GM21423 (cell line): ENCODE measurements around the gene ARL14EP.

Experiments
- ATAC-seq: cut with Tn5 transposase; IDR thresholded peaks from one replicate; pipeline ENCODE4 v1.9.1; 2021; ENCODE audit warnings: mild to moderate bottlenecking, moderate library complexity; ENCODE audit not compliant: unreplicated experiment

Gene ARL14EP

GRCh38 chr11:30322826-30323710 lies at the start of gene ARL14EP:
TSS of gene ARL14EP (plus strand) at chr11:30323104. CDS start at chr11:30330949, 7,845 bp downstream.
- peak; percentile 98 for ATAC-seq

GRCh38 chr11:30277176-30277575 lies 45.7 kb upstream of the ARL14EP start:
- no peak for ATAC-seq

- ATAC-seq, result no peak
These were observed 43.1 kb upstream of the ARL14EP start for GRCh38 chr11:30279796-30280195.

DNA sequence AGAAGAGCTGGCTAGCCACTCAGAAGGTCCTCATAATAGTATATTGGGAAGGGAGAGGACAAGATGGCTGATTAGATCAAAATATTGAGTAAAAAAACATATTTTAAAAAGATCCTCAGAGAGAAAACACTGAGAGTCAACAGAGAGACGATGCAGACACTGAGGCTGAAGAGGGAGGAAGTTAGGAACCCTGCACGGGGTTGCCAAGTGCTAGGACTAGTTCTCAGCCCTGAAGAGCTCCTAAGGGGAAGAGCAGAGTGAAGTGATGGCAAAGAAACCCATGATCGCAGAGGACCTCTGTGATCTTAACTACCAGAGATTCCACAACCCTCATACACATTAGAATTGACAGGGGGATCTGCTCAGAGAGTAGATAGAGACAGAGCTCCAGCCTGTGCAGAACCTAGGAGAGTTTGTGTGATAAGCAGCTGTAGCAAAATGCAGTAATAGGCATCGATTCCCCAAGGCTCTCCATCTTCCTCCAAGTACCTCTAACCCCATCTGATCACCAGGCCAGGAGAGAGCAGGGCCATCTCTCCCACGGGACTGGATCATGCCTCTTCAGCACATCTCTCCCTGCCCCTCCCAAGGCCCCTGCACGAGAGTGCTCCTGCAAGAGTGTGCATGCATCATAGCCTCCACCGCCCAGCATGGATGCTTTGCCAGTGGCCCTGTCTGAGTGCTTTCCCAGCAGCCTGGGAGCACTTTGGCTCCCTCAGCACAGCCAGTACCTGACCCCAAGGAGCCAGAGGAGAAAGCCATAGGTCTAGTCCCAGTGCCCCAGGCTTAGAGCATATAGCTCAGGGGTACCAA lies 41.2 kb upstream of the ARL14EP start:
- ATAC-seq, result peak; percentile 4

- peak; percentile 96 for ATAC-seq
These were observed 40.6 kb upstream of the ARL14EP start for GRCh38 chr11:30282289-30282631.

DNA sequence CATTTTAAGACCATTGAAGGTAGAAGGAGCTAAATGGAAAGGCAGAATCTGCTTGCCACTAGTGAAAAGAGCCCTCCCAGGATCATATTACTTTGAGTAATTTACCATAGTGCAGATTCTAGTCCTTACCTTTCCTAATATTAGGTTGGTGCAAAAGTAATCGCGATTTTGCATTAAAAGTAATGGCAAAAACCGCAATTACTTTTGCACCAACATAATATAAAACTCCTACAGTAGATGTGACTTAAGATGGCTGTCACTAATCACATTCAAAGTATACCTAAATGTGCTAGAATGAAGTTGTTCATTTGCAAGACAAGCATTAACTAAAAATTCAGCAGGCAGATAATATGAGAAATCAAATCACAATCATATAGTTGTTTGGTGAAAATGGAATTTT lies 38.1 kb upstream of the ARL14EP start:
- no peak for ATAC-seq

DNA sequence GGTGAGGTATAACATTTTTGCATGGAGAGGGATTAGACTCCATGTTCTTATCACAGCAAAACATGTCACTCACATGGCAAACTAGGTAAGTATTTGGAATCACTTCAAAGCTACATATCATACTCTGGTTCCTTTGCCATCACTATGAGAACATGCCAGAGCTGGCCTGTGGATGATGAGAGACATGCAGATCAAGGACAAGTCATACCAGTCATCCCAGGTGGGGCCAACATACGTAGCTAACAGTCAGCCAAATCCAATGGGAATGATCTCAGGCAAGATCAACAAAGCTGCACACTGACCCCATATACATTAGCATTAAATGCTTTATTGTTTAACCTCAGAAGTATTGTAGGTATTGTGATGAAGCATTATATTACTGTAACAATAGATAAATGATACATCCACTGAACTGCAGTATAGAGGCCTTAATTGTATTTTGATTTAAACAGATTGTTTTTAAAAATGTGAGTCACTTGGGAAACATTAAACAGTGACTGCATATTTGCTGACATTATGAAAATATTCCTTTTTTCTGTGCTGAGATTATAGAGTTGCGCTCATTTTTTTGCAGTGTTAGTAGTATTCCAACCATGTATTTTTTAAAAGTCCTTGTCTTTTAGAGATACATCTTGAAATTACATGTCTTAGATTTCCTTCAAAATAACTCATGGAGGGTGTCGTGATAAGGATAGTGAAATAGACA lies 37.3 kb upstream of the ARL14EP start:
- ATAC-seq, result no peak

DNA sequence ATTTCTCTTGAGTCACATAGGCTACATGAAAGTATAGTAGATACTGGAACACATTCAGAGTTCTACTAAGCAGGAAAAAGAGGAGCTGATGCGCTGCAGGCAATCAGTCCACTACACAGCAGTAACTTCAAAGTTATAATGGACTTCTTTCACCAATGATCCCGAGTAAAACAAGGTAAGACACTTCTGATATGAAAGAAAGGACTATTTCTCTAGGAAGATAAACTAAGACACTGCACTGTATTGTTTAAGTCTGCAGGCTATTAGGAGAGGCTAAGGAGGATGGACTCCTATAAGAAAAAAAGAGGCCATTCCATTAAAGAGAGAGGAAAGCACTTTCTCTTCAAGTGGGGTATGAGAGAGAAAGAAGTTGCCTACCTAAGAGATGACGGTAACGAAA lies 31.6 kb upstream of the ARL14EP start:
- ATAC-seq, result no peak

DNA sequence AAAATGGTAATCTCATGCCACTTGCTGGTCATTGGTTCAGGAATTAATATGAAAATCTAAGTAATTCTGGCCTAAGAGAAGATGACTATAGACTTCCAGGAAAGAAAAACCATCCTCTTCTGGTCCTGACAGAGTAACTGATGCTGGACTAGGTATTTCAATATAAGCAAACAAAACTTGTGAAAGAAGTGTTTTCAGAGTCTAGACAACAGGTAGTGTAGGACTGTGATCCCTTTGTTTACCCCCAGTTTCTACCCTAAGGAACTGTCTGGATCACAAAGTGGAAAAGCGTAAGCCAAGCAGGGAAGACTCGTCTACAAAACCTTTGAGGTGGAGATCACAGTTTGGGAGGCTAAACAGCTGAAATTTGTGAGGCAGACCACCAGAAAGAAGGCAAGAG lies 30.4 kb upstream of the ARL14EP start:
- ATAC-seq, result no peak

DNA sequence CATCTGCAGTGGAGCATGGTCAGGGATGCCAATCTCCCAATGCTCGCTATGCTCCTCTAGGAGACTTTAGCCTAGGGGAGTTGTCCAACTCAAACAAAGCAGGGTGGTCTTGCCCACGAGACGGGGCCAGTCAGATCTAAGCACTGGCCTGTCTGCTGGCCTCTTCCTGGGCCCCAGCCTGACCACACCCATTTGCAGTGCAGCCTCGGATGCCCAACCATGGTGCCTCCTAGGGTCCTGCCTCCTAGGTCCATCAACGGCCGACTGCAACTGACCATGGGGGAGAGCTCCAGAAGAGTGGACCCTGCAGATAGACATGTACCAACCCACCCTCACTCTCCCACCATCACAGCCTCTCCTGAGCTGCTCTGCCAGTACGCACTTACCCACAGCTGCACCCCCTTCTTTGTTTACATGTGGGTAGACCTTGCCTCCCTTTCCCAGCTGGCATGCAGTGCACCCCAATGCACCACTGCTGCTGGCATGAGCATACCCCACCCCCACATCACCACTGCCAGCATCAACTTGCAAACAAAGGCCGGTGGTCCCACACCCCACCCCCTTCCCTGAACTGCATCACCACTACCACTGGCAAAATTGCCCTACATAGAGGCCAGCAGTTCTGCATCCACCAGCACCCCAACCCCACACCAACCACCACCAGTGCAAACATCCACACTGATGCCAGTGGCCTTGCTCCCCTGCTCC lies 27.6 kb upstream of the ARL14EP start:
- no peak for ATAC-seq

DNA sequence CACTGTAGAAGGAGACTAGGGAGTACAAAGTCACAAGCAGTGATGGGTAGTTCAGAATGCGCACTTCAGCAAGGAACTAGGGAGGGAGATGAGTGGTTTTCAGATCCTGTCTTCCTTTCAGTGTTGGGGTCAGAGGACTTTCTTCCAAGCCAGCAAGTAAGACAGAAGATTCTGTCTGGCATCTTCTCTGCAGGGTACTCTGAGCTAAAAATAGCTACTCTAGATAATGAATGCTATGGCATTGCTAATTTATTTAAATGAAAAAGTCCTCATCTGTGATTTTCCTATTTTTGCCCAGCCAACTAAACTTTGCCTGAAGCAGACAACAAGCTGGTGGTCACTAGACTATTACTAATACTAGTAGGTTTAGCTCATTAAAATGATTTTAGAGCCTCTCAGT lies 18.3 kb upstream of the ARL14EP start:
- ATAC-seq, result no peak

DNA sequence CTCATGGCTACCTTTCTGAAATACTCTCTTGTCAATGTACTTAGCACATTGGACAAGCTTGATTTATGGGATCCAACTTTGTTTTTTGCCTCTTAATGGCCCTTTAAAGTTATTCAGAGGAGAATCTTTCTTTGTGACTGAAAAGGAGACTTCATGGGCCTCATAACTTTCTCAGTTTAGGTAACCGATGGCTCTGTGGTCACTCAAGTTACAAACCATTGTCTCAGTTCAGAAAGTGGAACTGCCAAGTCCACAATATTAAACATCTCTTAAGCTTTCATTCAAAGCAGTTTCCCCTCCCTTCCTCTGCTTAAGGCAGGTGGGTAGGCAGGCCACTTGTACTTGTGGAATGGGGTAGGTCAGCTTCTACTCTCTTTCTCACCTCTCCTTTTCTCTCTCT lies 12.3 kb upstream of the ARL14EP start:
- ATAC-seq, result peak; percentile 94

DNA sequence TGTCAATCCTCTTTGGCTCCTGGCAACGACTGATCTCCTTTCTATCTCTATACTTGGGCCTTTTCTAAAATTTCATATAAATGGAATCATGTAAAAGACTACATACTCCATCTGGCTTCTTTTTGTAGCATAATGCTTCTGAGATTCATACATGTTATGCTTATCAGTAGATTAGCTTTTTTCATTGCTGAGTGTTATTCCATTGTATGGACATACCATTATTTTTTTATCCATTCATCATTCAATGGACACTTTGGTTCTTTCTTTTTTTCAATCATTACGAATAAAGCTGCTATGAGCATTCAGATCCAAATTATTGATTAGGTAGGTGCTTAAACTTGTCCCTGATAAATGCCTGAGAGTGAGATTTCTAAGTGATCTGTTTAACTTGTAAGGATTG lies 11.7 kb upstream of the ARL14EP start:
- ATAC-seq, result no peak

DNA sequence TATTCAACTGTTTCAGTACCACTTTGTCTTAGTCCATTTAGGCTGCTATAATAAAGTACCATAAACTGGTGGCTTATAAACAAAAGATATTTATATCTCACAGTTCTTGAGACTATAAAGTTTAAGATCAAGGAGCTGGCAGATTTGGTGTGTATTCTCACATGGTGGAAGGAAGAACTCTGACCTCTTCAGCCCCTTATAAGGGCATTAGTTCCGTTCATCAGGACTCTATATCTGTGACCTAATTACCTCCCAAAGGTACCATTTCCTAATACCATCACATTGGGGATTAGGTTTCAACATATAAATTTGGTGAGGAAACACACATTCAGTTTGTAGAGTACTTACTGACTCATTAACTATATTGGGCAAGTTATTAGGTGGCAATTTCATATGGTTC lies 10.7 kb upstream of the ARL14EP start:
- no peak for ATAC-seq

DNA sequence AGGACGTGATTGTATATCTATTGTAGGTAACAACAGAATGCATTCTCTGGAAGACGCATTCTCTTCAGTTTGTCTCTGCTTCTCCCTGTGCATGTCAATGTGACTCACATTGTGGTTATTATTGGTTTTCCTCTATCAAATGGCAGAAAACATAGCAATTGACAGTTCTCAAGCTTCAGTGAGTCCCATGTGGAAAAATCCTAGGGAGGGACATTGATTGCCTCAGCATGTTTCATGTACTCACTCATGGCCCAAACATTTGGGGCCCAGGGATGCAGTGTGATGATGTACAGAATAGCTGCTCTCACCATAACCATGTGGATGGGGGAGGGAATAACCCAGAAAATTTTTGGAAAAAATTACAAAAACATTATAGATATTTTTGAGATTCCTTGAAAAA lies 9.3 kb upstream of the ARL14EP start:
- no peak for ATAC-seq

- no peak for ATAC-seq
These were observed 8.3 kb upstream of the ARL14EP start for GRCh38 chr11:30314625-30315024.

- ATAC-seq, result no peak
These were observed 6.7 kb upstream of the ARL14EP start for GRCh38 chr11:30316237-30316636.

DNA sequence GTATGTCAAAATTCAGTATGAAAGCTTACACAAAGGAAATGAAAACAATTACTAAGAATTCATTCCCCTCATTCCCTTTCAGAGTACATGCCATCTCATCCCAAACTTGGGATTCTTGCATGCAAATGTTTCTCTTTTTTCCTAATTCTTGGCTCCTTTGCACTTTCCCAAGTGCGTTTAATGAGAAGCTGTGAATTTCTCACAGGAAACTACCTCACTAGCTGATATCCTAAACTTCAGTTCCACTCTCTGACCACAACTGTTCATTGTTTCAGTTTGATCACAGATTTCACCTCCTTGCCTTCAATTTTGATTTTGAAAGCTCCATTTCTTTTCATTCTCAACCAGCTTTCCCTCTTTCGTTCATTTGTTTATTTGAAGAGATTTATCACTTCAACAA lies 5.9 kb upstream of the ARL14EP start:
- peak; percentile 43 for ATAC-seq

GRCh38 chr11:30321321-30321720 lies 1.6 kb upstream of the ARL14EP start:
- ATAC-seq, result no peak

DNA sequence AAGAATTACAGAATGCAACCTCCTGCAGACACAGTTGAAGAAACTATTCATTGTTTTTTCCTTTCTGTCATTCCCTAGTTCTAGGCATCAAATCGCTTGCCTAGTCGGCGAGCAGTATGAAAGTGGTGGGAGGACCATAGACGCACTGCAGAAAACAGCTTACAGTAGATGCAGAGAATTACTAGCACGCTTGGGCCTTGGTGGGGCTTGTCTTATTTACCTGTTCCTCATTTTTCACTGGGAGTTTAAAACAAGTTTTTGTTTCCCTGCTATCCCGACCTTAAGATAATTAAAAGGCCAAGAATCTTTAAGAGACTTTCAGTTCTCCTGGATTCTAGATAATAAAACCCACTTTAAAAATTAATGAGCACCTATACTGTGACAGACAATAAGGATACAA lies 713 bp upstream of the ARL14EP start:
- ATAC-seq, result no peak
